Kidney (tissue), 14 donors: ENCODE results near the gene KIAA1755. TPM values are rescaled to one million over a fixed set of nuclear protein-coding genes. Genes with fewer than 3 reads are reported as not detected.

ENCODE experiments used
- DNase-seq, 5 donors: peaks; one replicate each; pipeline ENCODE4 v3.0.0-alpha.2; 2013 to 2020
- FAIRE-seq: peaks from 2 replicates; lab custom pipeline; 2012; peaks lifted over from hg19 to GRCh38; lab: Jason Lieb, UNC
- H3K27ac ChIP-seq, 2 donors: one replicate each; pipeline ENCODE4 v1.7.0; 2013; ENCODE audit warnings: low read depth in 2 of 2, low read length in 2 of 2, inconsistent platforms in 1 of 2
- H3K27me3 ChIP-seq: one replicate; pipeline ENCODE4 v1.7.1; 2013; ENCODE audit warnings: low read length, inconsistent platforms; ENCODE audit not compliant: control insufficient read depth, insufficient read depth
- H3K36me3 ChIP-seq, 3 donors: one replicate each; pipeline versions ENCODE4 v1.7.0 to v1.7.1; 2013; ENCODE audit warnings: low read length in 3 of 3, control low read depth in 1 of 3, inconsistent platforms in 1 of 3; ENCODE audit not compliant: insufficient read depth in 3 of 3, control insufficient read depth in 2 of 3
- H3K4me1 ChIP-seq, 3 donors: one replicate each; pipeline versions ENCODE4 v1.7.0 to v1.7.1; 2013; ENCODE audit warnings: low read length in 3 of 3, inconsistent platforms in 1 of 3, low read depth in 1 of 3; ENCODE audit not compliant: control insufficient read depth in 2 of 3, insufficient read depth in 2 of 3
- H3K4me3 ChIP-seq, 3 donors: one replicate each; pipeline versions ENCODE4 v1.7.0 to v1.8.1; 2013; ENCODE audit warnings: low read length in 3 of 3, control low read depth in 1 of 3, inconsistent platforms in 1 of 3
- H3K9ac ChIP-seq, 3 donors: one replicate each; pipeline versions ENCODE4 v1.7.0 to v1.7.1; 2013; ENCODE audit warnings: low read length in 3 of 3, control low read depth in 1 of 3, inconsistent platforms in 1 of 3
- H3K9me3 ChIP-seq, 3 donors: one replicate each; pipeline versions ENCODE4 v1.7.0 to v1.7.1; 2013; ENCODE audit warnings: low read length in 3 of 3, control low read depth in 1 of 3, inconsistent platforms in 1 of 3; ENCODE audit not compliant: control insufficient read depth in 2 of 3, insufficient read depth in 1 of 3
- CTCF ChIP-seq: IDR thresholded peaks from 3 replicates; pipeline ENCODE4 v1.5.1; 2012; ENCODE audit warnings: mild to moderate bottlenecking, moderate library complexity, borderline replicate concordance; ENCODE audit not compliant: insufficient read depth; ENCODE audit errors: extremely low read depth
- intact Hi-C: fragments of 100-400 bp; cut with DNase I; formaldehyde crosslinking; loops from one replicate; pipeline ENCODE4 v1.11.1; 2022
- polyA plus RNA-seq: library from polyadenylated mRNA; stranded (reverse); fragments of 350-450 nt; fragmentation: Illumina TruSeq; extraction: RNeasy Lipid Tissue Mini Kit (QIAGEN cat#74804); gene quantifications from one replicate; pipeline ENCODE4 v1.2.3, GENCODE V29; 2014; ENCODE audit warnings: low read depth, low replicate concordance; ENCODE audit not compliant: insufficient read depth
- total RNA-seq: library from RNA; stranded (reverse); fragmentation: NEBNext Ultra II Directional; extraction: Animal tissue kit (Norgen Biotek cat#: 25700); gene quantifications from one replicate; pipeline ENCODE4 v1.2.1, GENCODE V29; 2021
- donor health status: control.
- donor health status: control.
- donor health status: control.
- donor health status: control.
- donor health status: control.
- donor health status: DM: yes; HTN: yes; CAD: no.
- donor health status: Normal renal cell carcinoma (clear cell type).

KIAA1755 gene
- total and polyA plus RNA-seq, 2 donors from 2014 or later: 1.5 to 5.1 TPM

DNA sequence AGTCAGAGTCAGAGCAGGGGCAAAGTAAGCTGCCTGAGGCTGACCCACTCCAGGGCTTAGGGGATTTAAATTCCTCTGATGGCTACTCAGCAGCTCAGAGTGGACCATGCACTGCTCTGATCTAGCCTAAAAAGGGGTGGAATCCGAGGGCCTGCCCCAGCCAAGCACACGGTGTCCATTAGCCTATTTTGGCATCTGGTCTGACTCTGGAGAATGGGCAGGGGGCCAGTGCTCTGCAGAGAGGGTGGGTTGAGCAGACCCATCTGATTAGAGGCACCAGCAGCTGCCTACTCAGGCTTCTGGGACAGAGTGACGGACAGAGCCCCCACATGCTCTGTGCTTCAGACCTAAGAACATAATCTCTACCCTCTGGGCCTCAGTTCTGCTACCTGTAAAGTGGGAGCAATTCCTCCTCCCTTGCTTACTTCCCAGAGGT lies 69.6 kb downstream of the KIAA1755 start:
- no peaks in the 10 kb centered on the region for H3K27me3 ChIP-seq
- no peaks in the 10 kb centered on the region for H3K9me3 ChIP-seq
- no peak for TF ChIP-seq CTCF
- no peak overlapping the region for H3K9ac ChIP-seq
- H3K27ac ChIP-seq: no peak overlapping the region
- no peak for FAIRE-seq
- H3K4me1 ChIP-seq: no peaks in the 10 kb centered on the region
- DNase-seq: peak in 1 of 5 donors; percentile 13
- intact Hi-C loops: no loop called here
- no peak overlapping the region for H3K4me3 ChIP-seq
- no peaks in the 10 kb centered on the region for H3K36me3 ChIP-seq

GRCh38 chr20:38190166-38190565 lies 70.4 kb downstream of the KIAA1755 start:
- FAIRE-seq (no peak), DNase-seq (peak in 1 of 5 donors; percentile 8)
- Histone ChIP-seq H3K27ac (no peak overlapping the region), H3K4me1 (no peaks in the 10 kb centered on the region), H3K36me3 (no peaks in the 10 kb centered on the region), H3K27me3 (no peaks in the 10 kb centered on the region), H3K9me3 (no peaks in the 10 kb centered on the region), H3K4me3 (no peak overlapping the region), H3K9ac (no peak overlapping the region)
- TF ChIP-seq CTCF: no peak
- intact Hi-C loops: no loop called here

DNA sequence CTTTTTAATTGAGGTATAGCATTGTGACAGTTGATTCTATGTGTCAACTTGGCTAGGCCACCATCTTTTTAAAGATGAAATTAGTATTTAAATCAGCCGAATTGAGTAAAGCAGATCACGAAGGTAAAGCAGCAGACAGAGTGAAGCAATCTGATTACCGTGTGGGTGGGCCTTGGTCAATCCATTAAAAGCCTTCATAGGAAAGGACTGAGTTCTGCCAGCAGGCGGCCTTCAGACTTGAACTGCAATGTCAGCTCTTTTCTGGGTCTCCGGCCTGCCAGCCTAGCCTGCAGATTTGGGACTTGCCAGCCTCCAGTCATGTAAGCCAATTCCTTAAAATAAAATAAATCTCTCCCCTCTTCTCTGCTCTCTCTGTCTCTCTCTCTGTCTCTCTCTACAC lies 73.0 kb downstream of the KIAA1755 start:
- Histone ChIP-seq H3K4me1 (no peaks in the 10 kb centered on the region), H3K27ac (no peak overlapping the region), H3K4me3 (no peak overlapping the region), H3K9ac (no peak overlapping the region), H3K9me3 (peaks cover 0 to 2% (median 0%) of the 10 kb centered on the region in 3 donors), H3K27me3 (no peaks in the 10 kb centered on the region), H3K36me3 (no peaks in the 10 kb centered on the region)
- no peak for TF ChIP-seq CTCF
- FAIRE-seq (no peak), DNase-seq (peak in 1 of 5 donors; percentile 31)
- intact Hi-C loops: no loop called here

DNA sequence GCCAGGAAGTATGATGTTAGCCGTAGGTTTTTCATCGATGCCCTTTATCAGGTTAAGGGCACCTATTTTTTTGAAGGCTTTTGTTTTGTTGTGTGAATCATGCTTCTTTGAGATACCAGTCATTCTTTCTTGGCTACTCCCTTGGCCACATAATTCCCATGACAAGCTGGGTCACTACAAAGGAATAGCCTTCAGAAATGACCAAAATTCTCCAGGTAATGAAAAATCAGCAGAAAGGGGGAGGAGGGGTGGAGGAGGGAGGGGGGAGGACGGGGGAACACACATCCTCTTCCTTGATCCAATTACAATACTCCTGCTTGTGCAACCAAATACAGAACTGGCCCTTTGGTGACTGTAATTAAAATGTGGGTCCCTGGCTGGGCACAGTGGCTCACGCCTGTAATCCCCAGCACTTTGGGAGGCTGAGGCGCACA lies 73.7 kb downstream of the KIAA1755 start:
- no peaks in the 10 kb centered on the region for H3K27me3 ChIP-seq
- H3K4me1 ChIP-seq: no peaks in the 10 kb centered on the region
- DNase-seq: peak in 1 of 5 donors; percentile 30
- intact Hi-C loops: no loop called here
- no peaks in the 10 kb centered on the region for H3K36me3 ChIP-seq
- H3K4me3 ChIP-seq: no peak overlapping the region
- no peak overlapping the region for H3K9ac ChIP-seq
- no peak for TF ChIP-seq CTCF
- H3K9me3 ChIP-seq: peaks cover 0 to 5% (median 0%) of the 10 kb centered on the region in 3 donors
- FAIRE-seq: no peak
- no peak overlapping the region for H3K27ac ChIP-seq
